ENCODE results near the gene ABAT.
"Not testable (repeated sequence)": the region's sequence is repeated elsewhere in the genome, so short reads cannot be mapped to it uniquely, and the experiment has no call there.

ABAT gene

GRCh38 chr16:8735574-8735973, 61.2 kb downstream of the ABAT start:
- H3K27ac ChIP-seq, result no peak overlapping the region
- TF ChIP-seq ZFX (IDR thresholded peaks at IDR 0.05; ENCODE audit: borderline replicate concordance) (no peak), CTCF (IDR thresholded peaks at IDR 0.05) (no peak)

- no peak overlapping the region for H3K27ac ChIP-seq
- TF ChIP-seq CTCF (IDR thresholded peaks at IDR 0.05) (no peak), ZFX (IDR thresholded peaks at IDR 0.05; ENCODE audit: borderline replicate concordance) (no peak)
Measured at GRCh38 chr16:8736123-8736668, 61.8 kb downstream of the ABAT start.

- no peak overlapping the region for H3K27ac ChIP-seq
- TF ChIP-seq CTCF (IDR thresholded peaks at IDR 0.05), result no peak
- TF ChIP-seq ZFX (IDR thresholded peaks at IDR 0.05; ENCODE audit: borderline replicate concordance), result no peak
Measured at GRCh38 chr16:8739151-8739550, 64.7 kb downstream of the ABAT start.

GRCh38 chr16:8739989-8740704, 65.7 kb downstream of the ABAT start:
- TF ChIP-seq CTCF (IDR thresholded peaks at IDR 0.05) (no peak), ZFX (IDR thresholded peaks at IDR 0.05; ENCODE audit: borderline replicate concordance) (no peak)
- peak overlapping the region; percentile 49 for H3K27ac ChIP-seq

GRCh38 chr16:8740775-8741355, 66.4 kb downstream of the ABAT start:
- H3K27ac ChIP-seq, result peak overlapping the region; percentile 49
- TF ChIP-seq ZFX (IDR thresholded peaks at IDR 0.05; ENCODE audit: borderline replicate concordance), result no peak
- no peak for TF ChIP-seq CTCF (IDR thresholded peaks at IDR 0.05)

GRCh38 chr16:8741636-8742035, 67.2 kb downstream of the ABAT start:
- TF ChIP-seq CTCF (IDR thresholded peaks at IDR 0.05) (no peak), ZFX (IDR thresholded peaks at IDR 0.05; ENCODE audit: borderline replicate concordance) (no peak)
- no peak overlapping the region for H3K27ac ChIP-seq

GRCh38 chr16:8742068-8742467, 67.7 kb downstream of the ABAT start:
- no peak for TF ChIP-seq CTCF (IDR thresholded peaks at IDR 0.05)
- no peak for TF ChIP-seq ZFX (IDR thresholded peaks at IDR 0.05; ENCODE audit: borderline replicate concordance)
- no peak overlapping the region for H3K27ac ChIP-seq

- H3K27ac ChIP-seq, result not testable (repeated sequence)
Measured at GRCh38 chr16:8748944-8749343, 74.5 kb downstream of the ABAT start.
